CD4-positive, alpha-beta T cell treated with Interleukin-21 for 1 hour (primary cell): ENCODE measurements around the gene MPC1L.
"Not testable (repeated sequence)": the region's sequence is repeated elsewhere in the genome, so short reads cannot be mapped to it uniquely, and the experiment has no call there.

Source experiments
- DNase-seq: peaks from one replicate; pipeline ENCODE4 v3.0.0-alpha.2; 2020

The MPC1L gene

DNA sequence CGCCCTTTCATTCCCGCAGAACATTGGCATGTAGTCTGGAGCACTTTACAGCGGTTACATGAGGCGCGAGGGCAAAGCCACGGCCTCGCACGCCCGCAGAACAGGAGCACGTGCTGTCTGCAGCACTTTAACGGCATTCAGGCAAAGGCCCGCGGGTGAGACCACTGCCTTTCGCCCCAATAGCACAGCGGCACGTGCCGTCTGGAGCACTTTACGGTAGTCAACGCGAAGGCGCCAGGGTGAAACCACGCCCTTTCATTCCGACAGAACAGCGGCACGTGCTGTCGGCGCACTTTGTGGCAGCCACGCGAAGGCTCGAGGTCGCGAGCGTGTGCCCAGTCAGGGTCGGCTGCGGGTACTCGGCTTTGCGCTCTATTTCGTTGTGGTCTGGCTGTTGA, at the start of gene MPC1L:
TSS of gene MPC1L (plus strand) at position 290 of the 398 bp plus-strand sequence. CDS start 138 bp downstream, outside the sequence.
- DNase-seq, result no peak

DNA sequence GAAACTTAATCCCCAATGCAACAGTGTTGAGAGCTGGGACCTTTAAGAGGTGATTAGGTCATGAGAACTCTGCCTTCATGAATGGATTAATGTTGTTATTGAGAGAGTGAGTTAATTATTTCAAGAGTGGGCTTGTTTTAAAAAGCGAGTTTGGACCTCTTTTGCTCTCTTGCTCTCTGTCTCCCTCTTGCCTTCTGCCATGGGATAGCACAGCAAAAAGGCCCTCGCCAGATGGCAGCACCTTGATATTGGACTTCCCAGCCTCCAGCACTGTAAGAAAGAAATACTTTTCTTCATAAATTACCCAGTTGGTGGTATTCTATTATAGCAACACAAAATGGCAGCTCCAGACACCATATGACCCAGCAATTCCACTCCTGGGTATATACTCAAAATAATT, 49.5 kb upstream of the MPC1L start:
- DNase-seq, result peak; percentile 53

DNA sequence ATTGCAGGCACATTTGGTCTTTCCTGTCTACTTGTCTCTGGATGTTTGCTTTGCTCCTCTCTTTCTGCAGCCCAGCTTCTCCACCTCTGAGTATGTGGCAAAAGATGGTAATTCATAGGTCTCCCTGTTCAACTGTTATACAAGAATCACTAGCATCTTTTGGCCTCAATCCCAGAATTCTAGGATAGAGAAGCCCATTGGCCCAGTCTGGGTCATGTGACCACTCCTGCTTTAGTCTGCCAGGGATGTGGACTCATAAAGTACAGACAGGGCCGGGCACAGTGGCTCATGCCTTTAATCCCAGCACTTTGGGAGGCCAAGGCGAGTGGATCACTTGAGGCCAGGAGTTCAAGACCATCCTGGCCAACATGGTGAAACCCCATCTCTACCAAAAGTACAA, 47.8 kb upstream of the MPC1L start:
- DNase-seq, result not testable (repeated sequence)

DNA sequence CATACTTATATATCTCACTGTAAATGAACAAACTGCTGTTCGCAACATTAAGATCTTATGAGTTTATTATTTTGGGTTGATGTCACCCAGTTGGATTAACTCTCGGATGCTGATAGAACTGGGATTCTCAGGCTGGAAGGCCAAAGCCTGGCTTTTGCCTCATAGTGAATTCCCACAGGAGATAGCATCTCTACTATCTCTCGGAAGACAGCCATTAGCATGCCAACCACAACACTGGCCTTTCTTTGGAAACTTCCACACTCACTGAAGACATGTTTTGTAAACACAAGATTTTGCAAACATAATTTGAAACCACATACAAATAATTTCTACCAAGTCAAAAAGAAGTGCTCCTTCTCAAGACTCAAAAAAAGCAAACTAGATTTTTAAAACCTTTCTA, 46.9 kb upstream of the MPC1L start:
- DNase-seq, result no peak

DNA sequence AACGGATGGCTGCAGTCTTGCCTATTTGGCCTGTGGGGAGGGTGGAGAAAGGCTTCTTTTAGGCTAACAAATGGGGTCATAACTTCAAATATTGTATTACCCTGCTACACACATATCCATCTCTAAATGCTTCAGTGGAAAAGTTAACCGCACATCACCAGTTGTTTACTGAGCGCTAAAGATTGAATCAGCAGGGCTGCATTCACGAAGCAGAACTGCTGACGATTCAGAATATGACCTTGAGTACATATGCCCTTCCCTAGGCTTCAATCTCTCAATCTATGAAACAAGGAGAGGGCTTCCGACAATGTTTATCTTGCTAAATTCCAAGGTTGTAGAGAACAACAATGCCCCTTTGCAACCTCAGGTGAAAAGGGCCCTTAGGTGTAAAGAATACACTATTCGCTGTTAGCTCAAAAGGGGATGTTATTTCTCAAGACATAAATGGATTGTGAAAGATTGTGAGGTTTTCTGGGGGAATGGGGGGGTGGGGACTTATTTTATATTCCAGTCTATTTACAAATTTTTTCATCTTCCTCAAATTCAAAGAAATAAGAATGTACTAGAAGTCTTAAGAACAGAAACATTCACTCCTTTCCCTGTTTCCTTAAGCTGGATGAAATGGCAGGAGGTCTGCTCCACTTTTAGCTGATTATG, 45.1 kb upstream of the MPC1L start:
- no peak for DNase-seq

DNA sequence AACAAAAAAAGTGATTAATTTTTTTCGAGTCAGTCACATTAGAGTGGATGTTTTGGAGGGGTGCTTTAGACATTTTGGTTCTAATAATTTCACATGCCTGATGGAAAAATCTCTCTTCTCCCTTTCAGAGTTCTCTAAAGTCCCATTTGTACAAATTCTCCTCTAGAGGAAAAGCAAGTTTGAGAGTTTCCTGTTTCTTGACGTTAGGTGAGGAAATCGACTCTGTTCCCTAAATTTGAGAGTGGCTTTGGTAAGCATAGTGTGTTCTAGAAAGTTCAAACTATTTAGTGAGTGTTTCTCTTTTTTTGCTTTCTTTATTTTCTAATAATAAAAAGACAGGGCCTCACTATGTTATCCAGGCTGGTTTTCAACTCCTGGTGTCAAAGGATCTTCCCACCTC, 44.1 kb upstream of the MPC1L start:
- no peak for DNase-seq

DNA sequence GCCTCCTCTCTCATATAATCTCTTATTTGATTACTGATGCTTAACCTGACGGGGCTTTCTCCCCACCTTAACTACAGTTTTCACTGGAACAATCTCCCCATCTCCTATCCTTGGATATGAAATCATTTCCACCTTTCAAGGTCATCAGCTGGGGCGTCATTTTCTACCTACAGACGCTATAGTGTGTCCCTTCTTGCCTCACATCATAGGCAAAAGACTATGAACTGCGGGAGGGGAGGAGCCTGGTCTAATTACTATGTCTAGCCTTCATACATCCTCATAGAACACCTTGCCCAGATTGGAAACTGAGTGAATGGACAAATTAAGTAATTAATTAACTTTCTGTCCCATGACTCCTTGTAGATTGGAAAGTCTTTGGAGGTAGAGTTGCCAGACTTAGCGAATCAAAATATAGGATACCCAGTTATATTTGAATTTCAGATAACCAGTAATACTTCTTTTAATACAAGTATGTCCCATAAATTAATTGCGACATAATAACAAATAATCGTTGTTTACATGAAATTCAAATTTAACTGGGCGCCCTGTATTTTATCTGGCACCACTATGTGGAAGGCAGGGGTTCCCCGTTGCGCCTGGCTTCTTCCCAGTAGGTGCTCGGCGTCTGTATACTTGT, 43.2 kb upstream of the MPC1L start:
- DNase-seq, result peak; percentile 13

DNA sequence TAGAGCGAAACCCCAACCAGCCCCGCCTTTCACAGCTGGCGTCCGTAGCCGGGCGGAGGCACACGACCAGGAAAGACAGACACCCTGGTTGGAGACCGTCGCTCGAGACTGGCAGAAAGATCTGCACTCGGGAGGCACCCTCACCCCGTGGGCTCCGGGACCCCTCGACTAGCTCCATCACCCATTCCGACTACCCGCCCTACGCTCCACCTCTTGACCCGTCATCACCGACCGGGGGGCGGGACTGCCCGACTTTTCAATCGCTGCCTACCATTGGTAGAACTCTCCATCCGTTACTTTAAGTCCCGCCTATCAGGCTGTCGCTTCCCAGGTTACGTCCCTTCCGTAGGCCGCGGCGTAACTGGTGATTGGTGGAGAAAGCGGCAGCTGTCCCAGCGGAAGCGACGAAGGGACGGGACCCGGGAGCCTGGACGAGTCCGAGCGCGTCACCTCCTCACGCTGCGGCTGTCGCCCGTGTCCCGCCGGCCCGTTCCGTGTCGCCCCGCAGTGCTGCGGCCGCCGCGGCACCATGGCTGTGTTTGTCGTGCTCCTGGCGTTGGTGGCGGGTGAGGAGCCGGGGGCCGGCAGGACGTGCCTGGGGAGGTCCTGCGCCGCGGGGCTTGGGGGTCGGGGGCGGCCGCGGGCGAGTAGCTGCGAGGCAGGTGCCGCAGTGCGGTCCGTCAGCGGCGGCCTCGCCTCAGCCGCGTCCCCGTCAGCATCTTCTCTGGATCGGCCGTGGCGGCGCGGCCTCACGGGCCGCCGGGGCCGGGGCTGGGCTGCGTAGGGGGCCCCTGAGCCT, 42.5 kb upstream of the MPC1L start, which contains the start of gene ATP6AP2:
TSS of gene ATP6AP2 (plus strand) at position 434 of the 799 bp plus-strand sequence. CDS start at position 530, 96 bp downstream.
- peak; percentile 94 for DNase-seq

DNA sequence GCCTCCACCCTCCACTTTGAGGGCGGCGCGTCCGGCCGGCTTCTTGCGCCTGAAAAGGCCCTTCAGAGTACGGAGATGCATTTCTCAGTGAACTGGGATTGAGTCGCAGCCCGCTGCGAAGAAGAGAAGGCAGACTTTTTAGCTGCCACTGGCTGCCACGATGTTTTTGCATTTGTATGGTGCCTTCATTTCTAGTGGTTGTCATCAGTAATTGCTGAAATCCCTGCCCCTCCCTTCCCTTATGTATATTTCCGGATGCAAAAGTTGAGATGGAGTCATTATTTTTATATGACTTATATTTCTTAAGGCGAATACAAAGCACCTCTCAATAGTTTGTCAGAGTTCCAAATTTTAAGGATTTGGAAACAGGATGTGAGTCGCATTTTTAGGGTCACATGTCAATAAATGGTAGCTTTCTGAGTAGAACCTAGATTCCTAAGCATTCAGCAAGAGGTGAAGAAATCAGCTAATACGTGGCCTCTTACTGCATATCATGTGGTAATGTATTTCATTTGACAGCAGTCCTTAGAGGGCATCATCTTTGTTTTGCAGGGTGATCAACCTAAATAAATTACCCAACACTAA, 41.8 kb upstream of the MPC1L start:
- peak; percentile 43 for DNase-seq

DNA sequence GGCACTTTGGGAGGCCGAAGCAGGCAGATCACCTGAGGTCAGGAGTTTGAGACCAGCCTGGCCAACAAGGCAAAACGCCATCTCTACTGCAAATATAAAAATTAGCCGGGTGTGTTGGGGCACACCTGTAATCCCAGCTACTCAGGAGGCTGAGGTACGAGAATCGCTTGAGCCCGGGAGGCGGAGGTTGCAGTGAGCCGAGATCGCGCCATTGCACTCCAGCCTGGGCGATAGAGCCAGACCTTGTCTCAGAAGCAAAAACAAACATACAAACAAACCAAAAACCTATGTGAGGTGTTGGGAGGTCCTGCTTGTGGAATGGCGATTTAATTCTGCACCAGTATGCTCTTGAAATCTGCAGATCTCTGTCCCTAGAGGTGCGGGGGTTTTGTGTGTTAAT, 41.0 kb upstream of the MPC1L start:
- DNase-seq, result not testable (repeated sequence)

DNA sequence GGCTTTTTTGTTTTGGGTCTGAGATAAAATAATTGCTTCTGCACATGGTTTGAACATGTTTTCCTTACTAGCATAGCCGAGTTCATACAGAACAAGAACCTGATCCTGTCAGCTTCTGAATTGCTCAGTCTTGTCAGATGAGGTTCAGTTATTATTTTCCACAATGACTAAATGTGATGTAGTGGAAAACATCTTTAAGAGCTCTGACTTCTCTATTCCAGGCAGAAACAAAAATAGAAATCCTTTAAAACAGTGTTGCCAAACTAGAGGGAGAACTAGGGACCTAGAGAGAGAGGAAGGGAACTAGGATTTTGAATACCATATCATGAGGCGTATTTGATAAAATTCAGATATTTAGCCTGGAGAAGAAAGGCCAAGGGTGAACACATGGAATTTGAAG, 40.4 kb upstream of the MPC1L start:
- no peak for DNase-seq

DNA sequence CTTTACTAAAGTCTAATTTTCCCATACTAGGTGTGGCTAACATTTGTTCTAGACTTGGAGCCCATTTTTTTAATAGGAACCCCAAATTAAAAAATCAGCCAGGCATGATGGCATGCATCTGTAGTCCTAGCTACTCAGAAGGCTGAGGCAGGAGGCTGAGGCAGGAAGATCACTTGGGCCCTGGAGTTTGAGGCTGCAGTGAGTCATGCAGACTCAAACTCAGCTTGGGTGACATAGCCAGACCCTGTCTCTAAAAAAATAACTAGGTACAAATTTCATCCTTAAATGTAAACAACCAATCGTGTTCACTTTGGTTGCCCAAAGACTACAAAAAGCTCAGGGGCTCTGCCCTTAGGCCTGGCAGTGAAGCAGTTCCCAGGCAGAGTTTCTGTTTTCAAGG, 35.6 kb upstream of the MPC1L start:
- not testable (repeated sequence) for DNase-seq

DNA sequence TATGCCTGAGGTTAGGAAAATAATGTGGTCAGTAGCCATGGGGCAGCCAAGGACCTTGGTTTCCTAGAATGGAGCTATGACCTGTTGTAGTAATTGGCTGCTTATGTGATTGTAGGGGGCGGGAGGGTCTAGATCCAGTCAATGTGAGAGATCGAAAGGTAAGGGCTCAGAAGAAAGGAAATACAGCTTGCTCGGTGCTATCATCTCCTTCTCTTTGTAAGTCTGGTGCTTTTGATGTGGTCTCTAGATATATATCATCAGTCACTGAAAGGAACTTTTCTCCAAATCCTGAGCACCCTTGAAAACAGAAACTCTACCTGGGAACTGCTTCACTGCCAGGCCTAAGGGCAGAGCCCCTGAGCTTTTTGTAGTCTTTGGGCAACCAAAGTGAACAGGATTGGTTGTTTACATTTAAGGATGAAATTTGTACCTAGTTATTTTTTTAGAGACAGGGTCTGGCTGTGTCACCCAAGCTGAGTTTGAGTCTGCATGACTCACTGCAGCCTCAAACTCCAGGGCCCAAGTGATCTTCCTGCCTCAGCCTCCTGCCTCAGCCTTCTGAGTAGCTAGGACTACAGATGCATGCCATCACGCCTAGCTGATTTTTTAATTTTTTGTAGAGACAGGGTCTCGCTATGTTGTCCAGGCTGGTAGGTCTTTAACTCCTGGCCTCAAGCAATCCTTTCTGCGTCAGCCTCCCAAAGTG, 33.5 kb upstream of the MPC1L start:
- DNase-seq, result peak; percentile 46

DNA sequence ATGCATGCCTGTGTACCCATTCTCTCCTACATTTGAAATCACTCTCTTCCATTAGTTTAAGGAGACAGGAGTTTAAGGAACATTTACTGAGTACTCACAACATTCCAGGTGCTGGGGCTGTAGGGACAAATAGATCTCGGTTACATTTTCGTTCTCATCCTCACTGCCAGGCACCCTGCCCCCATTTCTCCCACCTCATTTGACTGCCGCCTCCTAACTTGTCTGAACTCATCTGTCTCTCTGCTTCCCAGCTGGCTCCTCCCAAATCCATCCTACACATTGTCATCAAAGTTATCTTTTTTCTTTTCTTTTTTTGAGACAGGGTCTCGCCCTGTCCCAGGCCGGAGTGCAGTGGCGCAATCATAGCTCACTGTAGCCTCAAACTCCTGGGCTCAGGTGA, 19.8 kb upstream of the MPC1L start:
- no peak for DNase-seq

DNA sequence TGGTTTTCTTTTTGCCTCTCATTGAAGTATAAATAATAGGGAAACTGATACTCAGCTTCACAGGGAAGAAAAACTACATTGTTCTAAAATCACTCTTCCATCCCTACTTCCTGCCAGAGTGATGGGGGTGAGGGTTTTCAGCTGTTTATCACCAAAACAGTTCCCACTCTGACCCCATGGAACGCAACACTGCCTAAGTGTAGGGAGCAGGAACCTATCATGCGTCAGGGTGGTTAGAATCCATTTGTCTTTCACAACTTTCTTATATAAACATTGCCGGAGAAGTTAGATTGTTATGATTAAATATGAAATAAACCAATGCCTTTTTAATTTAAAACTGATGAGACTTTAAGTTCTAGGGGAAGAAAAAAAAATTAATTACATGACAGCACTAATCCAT, 15.8 kb upstream of the MPC1L start:
- DNase-seq, result no peak

DNA sequence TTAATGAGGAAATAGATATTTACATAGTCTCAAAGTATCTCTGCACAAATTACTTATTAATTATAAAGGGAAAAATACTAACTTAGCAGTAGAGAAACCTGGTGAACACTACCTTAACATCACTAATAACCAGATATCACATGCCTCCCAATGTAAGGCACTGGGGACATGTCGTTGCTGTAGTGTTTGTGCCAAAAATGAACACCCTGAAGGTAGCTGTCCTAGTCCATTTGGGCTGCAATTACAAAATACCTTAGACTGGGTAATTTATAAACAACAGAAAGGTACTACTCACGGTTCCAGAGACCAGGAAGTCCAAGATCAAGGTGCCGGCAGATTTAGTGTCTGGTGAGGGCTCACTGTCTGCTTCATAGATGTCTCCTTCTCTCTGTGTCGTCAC, 10.7 kb upstream of the MPC1L start:
- DNase-seq, result no peak

DNA sequence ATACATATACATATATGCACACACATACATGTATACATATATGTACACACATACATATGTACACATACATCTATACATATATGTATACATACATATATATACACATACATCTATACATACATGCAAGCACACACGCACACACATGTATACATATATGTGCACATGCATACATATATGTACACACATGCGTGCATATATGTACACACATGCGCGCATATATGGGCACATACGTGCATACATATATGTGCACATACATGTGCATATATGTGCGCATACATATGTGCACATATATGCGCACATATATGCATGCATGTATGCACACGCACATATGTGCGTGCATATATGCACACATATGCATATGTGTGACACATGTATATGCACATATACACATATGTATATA, 7.3 kb upstream of the MPC1L start:
- no peak for DNase-seq

DNA sequence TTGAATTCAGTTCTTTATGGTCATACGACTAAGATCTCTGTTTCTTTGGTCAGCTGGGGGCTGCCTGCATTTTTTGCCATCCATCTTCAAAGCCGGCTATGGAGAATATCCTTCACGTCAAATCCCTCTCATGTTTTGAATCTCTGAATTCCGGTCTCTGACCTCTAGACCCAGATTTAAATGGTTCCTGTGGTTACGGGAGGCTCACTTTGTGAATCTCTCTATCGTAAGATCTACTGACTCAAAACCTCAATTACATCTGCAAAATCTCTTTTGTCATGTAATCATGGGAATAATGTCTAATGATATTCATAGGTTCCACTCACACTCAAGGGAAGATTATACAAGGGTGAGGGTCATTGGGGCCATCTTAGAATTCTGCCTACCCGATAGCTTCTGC, 5.7 kb upstream of the MPC1L start:
- no peak for DNase-seq

DNA sequence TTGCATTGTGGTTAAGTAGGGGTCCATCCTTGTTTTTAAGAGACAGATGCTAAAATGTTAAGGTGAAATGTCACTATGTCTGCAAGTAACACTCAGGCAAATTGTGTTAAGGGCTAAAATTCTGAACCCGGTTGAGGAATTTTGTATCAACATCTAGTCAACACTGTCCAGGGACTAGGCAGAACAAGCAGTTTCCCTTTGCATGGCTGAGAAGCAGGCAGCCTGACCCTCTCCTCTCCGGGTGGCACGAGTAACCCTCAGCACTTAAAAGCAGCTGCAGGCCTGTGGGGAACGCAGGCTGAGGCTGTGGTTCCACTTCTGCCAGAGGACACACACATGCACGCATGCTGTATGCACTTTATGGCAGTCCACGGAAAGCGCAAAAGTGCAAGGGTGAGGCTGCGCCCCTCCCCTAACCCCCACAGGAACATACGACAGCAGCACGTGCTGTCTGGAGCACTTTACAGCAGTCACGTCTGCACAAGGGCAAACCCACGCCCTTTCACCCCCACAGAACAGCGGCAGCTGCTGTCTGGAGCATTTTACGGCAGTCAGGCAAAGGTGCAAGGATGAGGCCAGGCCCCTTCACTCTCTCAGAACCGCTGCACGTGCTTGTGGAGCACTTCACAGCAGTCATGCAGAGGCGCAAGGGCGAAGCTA, 619 bp upstream of the MPC1L start:
- no peak for DNase-seq

DNA sequence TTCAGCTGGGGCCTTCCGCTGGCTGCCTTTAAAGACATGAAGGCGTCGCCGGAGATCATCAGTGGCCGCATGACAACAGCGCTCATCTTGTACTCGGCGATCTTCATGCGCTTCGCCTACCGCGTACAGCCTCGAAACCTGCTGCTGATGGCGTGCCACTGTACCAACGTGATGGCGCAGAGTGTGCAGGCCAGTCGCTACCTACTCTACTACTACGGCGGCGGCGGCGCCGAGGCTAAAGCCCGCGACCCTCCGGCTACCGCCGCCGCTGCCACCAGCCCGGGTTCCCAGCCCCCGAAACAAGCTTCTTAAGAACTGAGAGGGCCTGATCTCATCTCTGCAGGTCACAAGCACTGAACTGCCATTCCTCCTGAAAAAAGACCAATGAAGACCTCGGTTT, 437 bp downstream of the MPC1L start:
- no peak for DNase-seq

DNA sequence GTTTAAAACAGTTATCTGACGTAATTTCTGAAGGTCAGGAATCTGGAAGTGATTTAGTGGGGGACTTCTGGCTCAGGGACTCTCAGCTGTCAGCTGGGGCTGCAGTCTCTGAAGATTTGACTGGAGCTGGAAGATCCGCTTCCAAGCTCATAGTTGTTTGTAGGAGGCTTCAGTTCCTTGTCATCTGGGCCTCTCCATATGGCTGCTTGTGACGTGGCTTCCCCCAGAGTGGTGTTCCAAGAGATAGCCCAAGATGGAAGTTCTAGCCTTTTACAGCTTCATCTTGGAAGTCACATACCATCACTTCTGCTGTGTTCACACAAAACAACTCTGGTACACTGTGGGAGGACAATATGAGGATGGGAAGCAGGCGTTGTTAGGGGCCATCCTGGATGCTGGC, 2.1 kb downstream of the MPC1L start:
- DNase-seq, result no peak

DNA sequence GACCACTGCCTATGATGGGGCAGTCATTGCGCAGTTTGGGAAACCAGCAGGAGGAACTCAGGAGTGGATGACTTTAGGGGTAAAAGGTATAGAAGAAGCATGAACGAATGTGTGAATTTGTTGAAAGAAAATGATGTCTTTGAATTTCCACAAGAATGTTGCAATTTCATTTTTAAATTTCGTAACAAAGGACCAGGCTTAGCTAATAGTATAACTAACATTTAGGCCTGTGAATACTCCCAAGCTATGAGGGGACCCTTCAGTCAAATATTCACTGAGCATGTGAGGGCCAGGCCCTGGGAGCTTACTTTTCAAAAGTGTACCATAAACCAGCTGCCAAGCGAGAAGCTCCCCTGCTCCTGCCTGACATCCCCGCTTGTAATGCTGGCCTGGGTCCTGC, 5.3 kb downstream of the MPC1L start:
- no peak for DNase-seq
